GDM1 (cell line): ENCODE measurements around the gene PSG4.
"Not testable (repeated sequence)": the region's sequence is repeated elsewhere in the genome, so short reads cannot be mapped to it uniquely, and the experiment has no call there.

ENCODE experiments used
- DNase-seq: peaks from one replicate; lab custom pipeline; 2025; lab: John Stamatoyannopoulos, UW

Gene PSG4

GRCh38 chr19:43198686-43199419 lies 6.6 kb downstream of the PSG4 start:
- not testable (repeated sequence) for DNase-seq

GRCh38 chr19:43197666-43198397 lies 7.6 kb downstream of the PSG4 start:
- DNase-seq = not testable (repeated sequence)

GRCh38 chr19:43194397-43194796 lies 11.0 kb downstream of the PSG4 start:
- not testable (repeated sequence) for DNase-seq

- not testable (repeated sequence) for DNase-seq
These were observed 12.9 kb downstream of the PSG4 start for GRCh38 chr19:43192381-43193155.

- not testable (repeated sequence) for DNase-seq
These were observed 17.3 kb downstream of the PSG4 start for GRCh38 chr19:43188092-43188491.

- DNase-seq = not testable (repeated sequence)
These were observed 19.0 kb downstream of the PSG4 start, which contains the start of gene PSG5 for GRCh38 chr19:43186311-43186935. PSG5 (minus strand) TSS chr19:43186536; CDS start chr19:43186405, 131 bp downstream.

GRCh38 chr19:43181869-43182771 lies 23.3 kb downstream of the PSG4 start:
- DNase-seq = not testable (repeated sequence)

- DNase-seq = not testable (repeated sequence)
These were observed 25.8 kb downstream of the PSG4 start for GRCh38 chr19:43179569-43180147.

GRCh38 chr19:43178577-43178976 lies 26.9 kb downstream of the PSG4 start:
- DNase-seq = not testable (repeated sequence)

GRCh38 chr19:43165906-43166305 lies 39.5 kb downstream of the PSG4 start:
- not testable (repeated sequence) for DNase-seq

- not testable (repeated sequence) for DNase-seq
These were observed 42.3 kb downstream of the PSG4 start for GRCh38 chr19:43163135-43163534.

- not testable (repeated sequence) for DNase-seq
These were observed 43.2 kb downstream of the PSG4 start for GRCh38 chr19:43162261-43162660.

- no peak for DNase-seq
These were observed 53.2 kb downstream of the PSG4 start for GRCh38 chr19:43152214-43152613.

GRCh38 chr19:43149788-43150187 lies 55.6 kb downstream of the PSG4 start:
- not testable (repeated sequence) for DNase-seq

GRCh38 chr19:43148233-43148632 lies 57.2 kb downstream of the PSG4 start:
- DNase-seq = no peak
